Hematopoietic multipotent progenitor cell (in vitro differentiated cells): ENCODE measurements around the gene RNF150. TPM values are rescaled to one million over a fixed set of nuclear protein-coding genes. Genes with fewer than 3 reads are reported as not detected.
A peak's percentile ranks its signal among the peaks of the same experiment; 100 is the strongest.
"Not testable (repeated sequence)": the region's sequence is repeated elsewhere in the genome, so short reads cannot be mapped to it uniquely, and the experiment has no call there.

Experiments
- DNase-seq, 3 donors: peaks; one replicate each; pipeline ENCODE4 v3.0.0-alpha.2; 2011 to 2015; ENCODE audit warnings: low read depth in 2 of 3, low spot score in 2 of 3
- total RNA-seq: library from RNA; depleted of rRNA; stranded (reverse); fragments of >200 nt; gene quantifications from one replicate; pipeline ENCODE4 v1.2.3, GENCODE V29; 2012

The RNF150 gene
- total RNA-seq, 1 donor, result 4.0 TPM

GRCh38 chr4:140841186-140841585 lies 292.1 kb downstream of the RNF150 start:
- no peak for DNase-seq

- no peak for DNase-seq
These were observed 293.1 kb downstream of the RNF150 start for GRCh38 chr4:140839888-140840790.

GRCh38 chr4:140839406-140839805 lies 293.9 kb downstream of the RNF150 start:
- no peak for DNase-seq

GRCh38 chr4:140837736-140838135 lies 295.5 kb downstream of the RNF150 start:
- DNase-seq, result peak in 1 of 3 donors; percentile 7

- no peak for DNase-seq
These were observed 298.3 kb downstream of the RNF150 start for GRCh38 chr4:140834839-140835495.

- DNase-seq, result no peak
These were observed 300.0 kb downstream of the RNF150 start for GRCh38 chr4:140833280-140833679.

- no peak for DNase-seq
These were observed 303.4 kb downstream of the RNF150 start for GRCh38 chr4:140829825-140830224.

- DNase-seq, result no peak
These were observed 306.6 kb downstream of the RNF150 start for GRCh38 chr4:140826701-140827027.

GRCh38 chr4:140820520-140820919 lies 312.7 kb downstream of the RNF150 start:
- not testable (repeated sequence) for DNase-seq

GRCh38 chr4:140819610-140820009 lies 313.7 kb downstream of the RNF150 start:
- DNase-seq, result no peak

GRCh38 chr4:140818433-140818832 lies 314.8 kb downstream of the RNF150 start:
- no peak for DNase-seq

- DNase-seq, result no peak
These were observed 316.3 kb downstream of the RNF150 start for GRCh38 chr4:140816806-140817510.

- no peak for DNase-seq
These were observed 319.5 kb downstream of the RNF150 start for GRCh38 chr4:140813804-140814203.

- no peak for DNase-seq
These were observed 320.4 kb downstream of the RNF150 start for GRCh38 chr4:140812916-140813315.

GRCh38 chr4:140811429-140811828 lies 321.8 kb downstream of the RNF150 start:
- no peak for DNase-seq

GRCh38 chr4:140810591-140811169 lies 322.6 kb downstream of the RNF150 start:
- not testable (repeated sequence) for DNase-seq

Other genes starting within 250 kb of the RNF150 start
- gene ZNF330, start 87.4 kb upstream of the RNF150 start, total RNA-seq, result 25.6 TPM